NCI-H2081 (cell line): ENCODE measurements around the gene TRNP1.
"Not testable (repeated sequence)": the region's sequence is repeated elsewhere in the genome, so short reads cannot be mapped to it uniquely, and the experiment has no call there.

ENCODE experiments used
- DNase-seq, 2 experiments: peaks; one replicate each; lab custom pipeline; 2025; lab: John Stamatoyannopoulos, UW

Gene TRNP1

GRCh38 chr1:26972821-26973220, 20.7 kb upstream of the TRNP1 start:
- DNase-seq, result no peak

- no peak for DNase-seq
Observed at GRCh38 chr1:26976621-26977510, 16.6 kb upstream of the TRNP1 start.

- no peak for DNase-seq
Observed at GRCh38 chr1:26978901-26979300, 14.6 kb upstream of the TRNP1 start.

- DNase-seq, result no peak
Observed at GRCh38 chr1:26981146-26981846, 12.2 kb upstream of the TRNP1 start.

- no peak for DNase-seq
Observed at GRCh38 chr1:26983863-26984262, 9.6 kb upstream of the TRNP1 start.

GRCh38 chr1:26984291-26984690, 9.2 kb upstream of the TRNP1 start:
- no peak for DNase-seq

- DNase-seq, result no peak
Observed at GRCh38 chr1:26986658-26987057, 6.8 kb upstream of the TRNP1 start.

GRCh38 chr1:26989403-26990109, 3.9 kb upstream of the TRNP1 start:
- DNase-seq, result not testable (repeated sequence)

- no peak for DNase-seq
Observed at GRCh38 chr1:26991310-26992116, 2.0 kb upstream of the TRNP1 start.

- no peak for DNase-seq
Observed at GRCh38 chr1:26994020-26994786, 711 bp downstream of the TRNP1 start.

GRCh38 chr1:26994787-26995517, 1.5 kb downstream of the TRNP1 start:
- no peak for DNase-seq

- DNase-seq, result no peak
Observed at GRCh38 chr1:26996024-26996423, 2.5 kb downstream of the TRNP1 start.

- no peak for DNase-seq
Observed at GRCh38 chr1:26996665-26997064, 3.2 kb downstream of the TRNP1 start.

GRCh38 chr1:26998429-26999300, 5.2 kb downstream of the TRNP1 start:
- DNase-seq, result no peak

GRCh38 chr1:26999440-26999987, 6.0 kb downstream of the TRNP1 start:
- DNase-seq, result no peak

- DNase-seq, result no peak
Observed at GRCh38 chr1:27000090-27000816, 6.8 kb downstream of the TRNP1 start.

- no peak for DNase-seq
Observed at GRCh38 chr1:27000817-27001460, 7.4 kb downstream of the TRNP1 start.
